HL-60/S4 (cell line): Measurements from ENCODE around the gene MVB12B.

Experiments
- in situ Hi-C: fragments of 300-500 bp; cut with MboI; formaldehyde crosslinking; loops from 2 replicates; pipeline ENCODE4 v1.14.3; 2022; ENCODE audit warnings: low sequenced_read_pairs

Gene MVB12B

DNA sequence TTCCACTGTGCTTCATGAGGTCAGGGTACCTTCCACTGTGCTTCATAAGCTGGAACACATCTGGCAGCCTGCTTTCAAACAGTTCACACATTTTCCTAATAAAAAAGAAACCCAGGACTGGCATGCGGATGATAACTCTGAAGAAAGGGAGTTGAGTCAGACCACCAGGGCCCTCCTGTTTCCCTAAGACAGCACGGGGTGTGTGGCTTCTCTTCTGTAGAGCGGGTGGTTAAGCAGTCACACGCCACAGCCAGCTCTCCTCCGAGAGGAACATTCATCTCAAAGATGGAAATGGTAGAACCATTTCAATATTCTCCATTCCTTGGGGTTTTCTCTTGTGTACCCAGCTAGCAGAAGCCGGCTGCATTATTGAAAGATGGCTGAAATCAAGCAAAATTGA lies 159.0 kb downstream of the MVB12B start:
- in situ Hi-C loops = loop anchor here (25.0 kb wide), 3 partner anchors 173 to 1073 kb away; no protein-coding TSS in a partner anchor

DNA sequence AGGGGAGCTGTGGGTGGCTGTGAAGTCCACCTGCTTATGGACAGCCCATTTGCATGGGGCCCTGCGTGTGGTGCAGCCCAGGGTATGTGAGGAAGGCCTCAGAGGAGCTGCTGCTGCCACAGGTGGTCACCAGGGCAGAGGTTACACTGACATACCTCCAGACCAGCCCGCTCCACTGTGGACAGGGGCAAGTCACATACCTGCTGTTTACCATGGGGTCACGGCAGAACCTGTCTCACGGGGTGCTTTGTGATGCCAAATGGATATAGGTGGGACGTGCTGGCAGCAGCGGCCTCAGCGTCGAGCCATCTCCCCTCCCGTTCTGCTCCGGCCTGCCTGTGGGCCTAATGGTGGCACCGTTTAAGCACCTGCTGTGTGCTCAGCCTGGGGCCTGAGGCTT lies 159.6 kb downstream of the MVB12B start:
- in situ Hi-C loops = loop anchor here (25.0 kb wide), 3 partner anchors 174 to 1074 kb away; no protein-coding TSS in a partner anchor

DNA sequence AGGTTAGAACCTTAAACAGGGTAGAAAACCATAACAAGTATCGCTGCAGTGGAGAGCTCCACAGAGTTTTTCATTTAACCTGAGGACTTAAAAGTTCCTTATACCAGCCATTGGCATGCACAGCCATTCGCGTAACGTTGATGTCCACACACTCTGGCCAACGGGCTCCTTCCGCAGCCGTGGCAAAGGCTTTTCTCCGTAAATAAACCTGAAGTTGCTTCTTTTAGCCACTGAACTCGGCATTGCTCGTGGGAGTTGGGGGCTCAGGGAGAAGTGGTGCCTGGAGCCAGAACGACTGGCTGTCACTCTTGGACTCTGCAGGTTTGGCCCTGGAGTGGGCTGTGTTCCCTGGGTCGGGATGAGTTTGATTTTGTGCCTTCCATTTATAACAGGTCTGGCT lies 161.2 kb downstream of the MVB12B start:
- in situ Hi-C loops = loop anchor here (25.0 kb wide), 3 partner anchors 176 to 1076 kb away; no protein-coding TSS in a partner anchor

DNA sequence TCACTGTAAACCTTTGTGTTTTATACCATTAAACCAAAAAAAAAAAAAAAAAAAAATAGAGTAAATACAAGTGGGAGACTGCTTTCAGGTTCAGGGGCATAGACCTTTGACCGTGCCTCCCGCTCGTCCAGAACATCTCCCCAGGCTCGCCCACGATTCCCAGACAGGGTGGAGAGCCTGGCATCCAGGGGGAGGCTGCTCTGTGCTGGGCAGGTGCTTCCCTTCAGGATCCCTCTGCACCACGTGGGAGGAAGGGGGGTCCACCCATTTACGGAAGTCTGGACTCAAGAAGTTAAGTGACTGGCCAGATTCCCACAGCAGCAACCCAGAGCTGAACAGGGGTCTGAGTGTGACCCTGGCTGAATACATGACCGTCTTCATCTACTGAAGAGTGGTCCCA lies 161.7 kb downstream of the MVB12B start:
- in situ Hi-C loops = loop anchor here (25.0 kb wide), 3 partner anchors 176 to 1076 kb away; no protein-coding TSS in a partner anchor

DNA sequence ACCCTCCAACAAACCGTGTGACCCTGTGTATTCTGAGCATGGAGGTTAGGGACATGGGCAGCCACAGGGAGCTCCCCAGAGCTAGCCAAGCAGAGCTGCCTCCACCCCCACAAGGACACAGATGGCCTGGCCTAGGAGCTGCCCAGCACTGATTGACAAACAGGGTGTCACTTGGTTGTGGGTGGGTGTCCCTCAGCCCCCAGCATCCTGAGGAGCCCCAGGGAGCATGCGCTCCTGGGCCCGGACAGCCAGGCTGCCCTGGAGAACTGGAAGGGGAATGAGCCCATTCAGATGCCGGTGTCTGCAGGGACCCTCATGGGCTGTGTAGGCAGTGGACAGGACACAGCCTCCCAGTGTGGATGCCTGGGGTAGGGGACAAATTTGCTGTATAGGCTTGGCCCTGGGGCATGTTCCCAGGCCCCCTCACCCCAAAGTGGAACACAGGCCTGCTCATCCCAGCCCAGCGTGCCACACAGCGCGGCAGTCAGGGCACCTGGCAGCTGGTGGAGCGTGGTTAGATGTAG lies 162.3 kb downstream of the MVB12B start:
- in situ Hi-C loops = loop anchor here (25.0 kb wide), 3 partner anchors 177 to 1077 kb away; no protein-coding TSS in a partner anchor

DNA sequence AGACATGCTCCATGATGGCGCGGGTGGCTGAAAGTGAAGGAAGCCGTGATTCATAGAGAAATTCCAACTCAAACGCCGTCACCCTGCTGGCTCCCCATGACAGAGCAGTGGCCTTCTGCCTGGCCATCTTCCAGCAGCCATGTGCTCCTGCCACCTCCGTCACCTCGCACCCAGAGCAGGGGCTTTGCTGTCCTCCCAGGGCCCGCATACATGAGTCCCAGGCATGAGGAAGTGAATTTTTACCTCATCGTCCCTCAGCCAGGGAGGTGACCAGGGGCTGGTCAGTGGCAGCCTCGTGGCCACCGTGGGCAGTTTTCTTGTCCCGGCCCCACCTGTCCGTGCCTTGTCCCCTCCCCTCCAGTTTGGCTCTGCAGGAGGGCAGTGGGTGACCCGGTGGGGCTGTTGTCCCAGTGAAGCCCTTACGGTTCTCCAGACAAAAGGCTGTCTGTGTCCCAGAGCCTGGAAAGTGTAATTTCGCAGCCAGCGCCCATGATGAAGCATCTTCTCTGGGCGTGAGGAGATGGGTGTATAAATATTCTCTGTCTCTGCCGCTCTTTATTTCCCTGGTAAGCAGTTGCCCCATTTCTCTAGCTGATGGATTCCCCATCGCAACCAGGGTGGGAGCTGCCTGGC lies 163.1 kb downstream of the MVB12B start:
- in situ Hi-C loops = loop anchor here (25.0 kb wide), 3 partner anchors 177 to 1077 kb away; no protein-coding TSS in a partner anchor

DNA sequence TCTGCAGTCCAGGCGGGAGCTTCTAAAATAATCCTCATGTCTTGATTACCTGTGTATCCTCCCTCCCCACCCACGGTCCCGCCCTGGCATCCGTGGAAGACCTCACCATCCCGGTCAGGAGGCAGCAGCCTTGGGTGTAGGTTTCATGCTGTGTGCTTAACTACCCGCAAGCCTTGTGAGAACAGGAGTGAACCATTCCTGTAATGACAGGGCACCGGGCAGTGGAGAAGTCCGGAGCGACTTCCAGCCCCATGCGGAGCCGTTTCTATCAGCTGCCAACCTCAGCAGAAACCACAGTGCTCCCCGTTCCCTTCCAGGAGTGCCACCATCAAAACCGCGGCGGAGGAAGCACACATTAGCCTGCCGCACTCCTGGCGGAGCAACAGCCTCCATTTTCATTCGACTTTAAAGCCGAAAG lies 163.6 kb downstream of the MVB12B start:
- in situ Hi-C loops = loop anchor here (25.0 kb wide), 3 partner anchors 178 to 1078 kb away; no protein-coding TSS in a partner anchor

DNA sequence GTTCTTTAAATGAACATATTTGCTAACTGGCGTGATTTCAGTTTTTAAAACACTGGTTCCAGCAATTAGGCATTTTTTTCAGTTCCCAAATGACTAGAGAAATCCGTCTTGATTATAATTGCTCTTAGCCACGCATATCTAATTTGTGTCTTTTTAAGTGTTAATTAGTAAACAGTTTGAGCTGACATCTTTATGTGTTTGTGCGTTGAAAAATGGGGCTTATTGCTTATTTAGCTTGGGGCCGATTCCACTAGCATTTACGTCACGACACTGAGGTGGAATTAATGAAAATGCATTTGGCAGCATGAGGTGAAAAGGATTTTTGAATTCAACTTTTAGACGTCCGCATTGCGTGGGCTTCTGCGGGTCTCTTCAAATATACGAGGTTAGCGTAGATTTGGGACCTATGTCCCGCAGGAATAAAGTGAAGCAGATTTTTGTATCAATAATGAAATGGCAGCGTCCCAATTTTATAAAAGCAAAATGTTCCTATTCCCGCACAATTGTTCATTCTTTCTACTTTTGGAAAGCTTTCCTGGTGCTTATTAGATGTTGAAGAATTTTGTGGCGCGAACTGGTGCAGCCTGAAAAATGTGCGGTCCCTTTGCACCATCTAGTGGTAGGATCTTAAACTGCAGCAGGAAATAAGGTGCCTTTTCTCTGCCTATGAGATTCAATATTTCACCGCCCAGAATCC lies 164.4 kb downstream of the MVB12B start:
- in situ Hi-C loops = loop anchor here (25.0 kb wide), 3 partner anchors 179 to 1079 kb away; no protein-coding TSS in a partner anchor

DNA sequence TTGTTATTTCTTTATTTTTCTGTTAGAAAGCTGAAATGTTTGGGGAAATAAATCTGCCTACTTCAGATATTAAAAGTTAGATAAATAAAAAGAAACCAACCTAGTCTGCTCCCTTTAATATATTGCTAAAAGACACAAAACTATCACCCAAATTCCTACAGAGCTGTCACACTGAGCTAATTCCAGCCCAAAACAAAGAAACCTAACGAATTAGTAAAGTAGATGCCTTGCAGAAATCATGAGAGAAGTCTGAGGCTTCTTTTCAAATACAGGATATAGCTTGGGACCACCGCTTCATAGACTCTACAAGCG lies 164.9 kb downstream of the MVB12B start:
- in situ Hi-C loops = loop anchor here (25.0 kb wide), 3 partner anchors 179 to 1079 kb away; no protein-coding TSS in a partner anchor

DNA sequence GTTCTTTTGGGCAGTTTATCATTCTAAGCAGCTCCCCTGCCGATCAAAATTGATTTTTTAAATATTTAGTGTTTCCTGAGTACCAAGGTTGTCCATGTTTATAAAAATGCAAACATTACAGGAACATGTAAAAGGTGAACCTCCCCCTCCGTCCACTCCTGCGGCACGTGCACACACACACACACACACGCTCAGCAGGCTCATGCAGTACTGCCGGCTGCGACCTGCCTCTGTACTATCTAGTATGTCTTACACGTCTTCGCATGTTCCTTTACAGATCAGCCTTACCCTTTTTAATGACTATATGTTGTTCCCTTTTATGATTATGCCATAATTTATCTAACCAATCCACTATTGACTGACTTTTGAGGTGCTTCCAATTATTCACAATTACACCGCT lies 165.3 kb downstream of the MVB12B start:
- in situ Hi-C loops = loop anchor here (25.0 kb wide), 3 partner anchors 180 to 1080 kb away; no protein-coding TSS in a partner anchor

DNA sequence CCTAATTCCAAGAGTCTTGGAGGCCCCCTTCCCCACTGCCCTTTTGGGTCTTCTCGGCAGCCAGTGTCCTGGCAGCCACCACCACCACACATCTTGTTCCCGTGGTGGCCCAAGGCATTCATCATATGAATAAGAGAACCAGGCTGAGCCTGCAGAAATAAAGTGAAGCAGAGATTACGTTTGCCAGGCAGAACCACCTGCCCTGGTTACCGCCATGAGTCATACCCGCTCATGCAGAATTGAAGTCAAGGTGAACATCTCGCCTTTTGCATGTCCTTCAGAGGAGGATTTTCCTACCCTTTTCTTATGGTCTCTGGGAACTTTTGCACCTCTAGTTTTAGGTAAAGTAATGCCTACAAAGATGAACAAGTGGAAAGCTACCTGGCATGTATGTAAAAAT lies 167.6 kb downstream of the MVB12B start:
- in situ Hi-C loops = loop anchor here (25.0 kb wide), 3 partner anchors 182 to 1082 kb away; no protein-coding TSS in a partner anchor

DNA sequence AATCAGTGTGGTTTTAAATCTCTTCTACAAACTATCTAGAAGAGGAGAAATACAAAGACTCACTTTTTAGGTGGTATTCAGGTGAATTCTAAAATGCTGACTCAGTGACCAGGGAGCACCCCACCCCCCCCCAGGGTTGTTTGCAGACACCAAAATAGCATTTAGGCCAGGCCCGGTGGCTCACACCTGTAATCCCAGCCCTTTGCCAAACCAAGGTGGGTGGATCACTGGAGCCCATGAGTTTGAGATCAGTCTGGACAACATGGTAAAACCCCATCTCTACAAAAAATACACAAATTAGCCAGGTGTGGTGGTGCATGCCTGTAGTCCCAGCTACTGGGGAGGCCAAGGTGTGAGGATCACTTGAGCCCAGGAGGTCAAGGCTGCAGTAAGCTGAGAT lies 168.1 kb downstream of the MVB12B start:
- in situ Hi-C loops = loop anchor here (25.0 kb wide), 3 partner anchors 182 to 1082 kb away; no protein-coding TSS in a partner anchor

DNA sequence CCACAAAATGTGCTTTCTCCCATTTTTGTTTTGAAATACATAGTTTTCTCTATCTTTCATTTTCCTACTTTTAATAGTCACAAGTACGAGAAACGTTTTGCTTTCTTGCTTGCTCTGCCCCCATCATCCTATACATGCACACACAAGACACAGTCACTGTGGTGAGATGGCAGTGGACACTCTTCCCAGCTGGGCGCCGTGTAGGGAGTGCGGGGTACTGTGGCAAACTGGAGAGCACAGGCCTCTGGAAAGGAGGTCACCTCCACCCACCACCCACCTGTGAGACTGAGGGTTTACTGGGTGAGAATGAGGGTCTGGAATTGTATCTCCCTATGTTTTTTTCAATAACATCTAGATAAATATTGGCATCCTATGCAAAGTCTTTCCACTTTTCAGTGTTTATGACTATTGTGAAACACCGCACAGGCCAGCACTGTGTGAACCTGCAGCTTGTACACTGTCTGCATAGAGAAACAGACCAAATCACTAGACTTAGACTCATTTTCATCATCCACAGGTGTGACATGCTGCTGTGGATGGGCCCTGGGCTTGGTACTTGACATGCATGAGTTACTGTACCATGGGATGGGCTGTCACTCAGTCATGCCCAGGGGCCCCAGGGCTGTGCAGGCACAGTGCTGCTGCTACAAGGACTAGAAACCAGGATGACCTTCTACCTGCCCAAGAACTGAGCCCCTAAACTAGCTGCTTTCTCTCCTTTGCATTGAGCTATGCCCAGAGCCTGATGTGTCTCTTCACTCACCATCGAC lies 169.0 kb downstream of the MVB12B start:
- in situ Hi-C loops = loop anchor here (25.0 kb wide), 3 partner anchors 183 to 1083 kb away; no protein-coding TSS in a partner anchor

DNA sequence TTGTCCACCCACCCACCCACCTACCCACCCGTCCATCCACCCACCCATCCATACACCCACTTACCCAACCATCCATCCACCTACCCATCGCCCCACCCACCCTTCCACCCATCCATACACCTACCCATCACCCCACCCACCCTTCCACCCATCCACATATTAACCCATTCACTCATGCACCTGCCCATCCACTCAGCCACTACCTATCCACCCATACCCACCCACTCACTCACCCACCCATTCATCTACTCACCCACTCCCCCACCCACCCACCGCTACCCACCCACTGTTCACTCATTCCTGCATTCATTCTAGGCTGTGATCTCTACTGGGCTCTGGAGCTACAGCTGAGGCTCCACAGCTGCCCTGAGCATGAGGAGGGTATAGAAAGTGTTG lies 169.6 kb downstream of the MVB12B start:
- in situ Hi-C loops = loop anchor here (25.0 kb wide), 3 partner anchors 184 to 1084 kb away; no protein-coding TSS in a partner anchor

DNA sequence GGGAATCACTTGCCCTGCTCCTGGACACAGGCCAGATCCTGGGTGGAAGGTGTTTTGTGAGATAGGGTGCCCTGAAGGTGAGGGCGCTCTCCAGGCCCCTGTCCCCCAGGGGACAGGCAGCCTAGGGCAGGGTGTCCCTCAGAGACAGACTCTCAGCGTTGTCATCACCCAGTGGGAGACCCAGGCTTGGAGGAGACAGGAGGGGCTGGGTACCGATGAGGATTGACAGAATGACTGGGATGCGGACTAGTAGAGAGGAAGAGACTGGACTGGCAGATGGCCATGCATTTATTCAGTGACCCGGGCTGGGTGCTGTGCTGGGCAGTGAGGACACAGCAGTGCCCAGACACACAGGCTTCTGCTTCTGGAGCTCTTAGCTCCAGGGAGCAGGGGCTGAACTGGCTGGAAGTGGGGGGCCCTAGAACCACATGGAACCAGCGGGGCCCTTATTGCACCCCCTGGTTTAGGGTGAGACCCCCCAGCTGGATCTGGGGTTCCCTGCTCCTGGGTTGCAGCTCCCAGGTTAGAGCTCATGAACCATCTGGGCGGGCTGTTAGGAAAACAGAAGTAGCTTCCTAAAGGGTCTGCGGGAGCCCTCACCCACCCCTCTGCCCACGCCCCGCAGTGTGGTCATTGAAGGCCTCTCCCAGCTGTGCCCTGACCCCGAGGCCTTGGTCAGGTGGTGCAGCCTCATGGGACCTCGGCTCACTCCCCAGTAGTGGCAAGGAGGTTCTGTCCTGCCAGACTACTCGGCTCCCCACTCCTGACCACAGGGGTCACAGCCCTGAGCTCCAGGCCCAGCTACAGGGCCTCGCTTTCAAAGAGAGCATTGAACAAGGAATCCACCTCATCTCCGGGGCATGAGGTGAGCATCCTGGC lies 170.4 kb downstream of the MVB12B start:
- in situ Hi-C loops = loop anchor here (25.0 kb wide), 3 partner anchors 185 to 1085 kb away; no protein-coding TSS in a partner anchor

DNA sequence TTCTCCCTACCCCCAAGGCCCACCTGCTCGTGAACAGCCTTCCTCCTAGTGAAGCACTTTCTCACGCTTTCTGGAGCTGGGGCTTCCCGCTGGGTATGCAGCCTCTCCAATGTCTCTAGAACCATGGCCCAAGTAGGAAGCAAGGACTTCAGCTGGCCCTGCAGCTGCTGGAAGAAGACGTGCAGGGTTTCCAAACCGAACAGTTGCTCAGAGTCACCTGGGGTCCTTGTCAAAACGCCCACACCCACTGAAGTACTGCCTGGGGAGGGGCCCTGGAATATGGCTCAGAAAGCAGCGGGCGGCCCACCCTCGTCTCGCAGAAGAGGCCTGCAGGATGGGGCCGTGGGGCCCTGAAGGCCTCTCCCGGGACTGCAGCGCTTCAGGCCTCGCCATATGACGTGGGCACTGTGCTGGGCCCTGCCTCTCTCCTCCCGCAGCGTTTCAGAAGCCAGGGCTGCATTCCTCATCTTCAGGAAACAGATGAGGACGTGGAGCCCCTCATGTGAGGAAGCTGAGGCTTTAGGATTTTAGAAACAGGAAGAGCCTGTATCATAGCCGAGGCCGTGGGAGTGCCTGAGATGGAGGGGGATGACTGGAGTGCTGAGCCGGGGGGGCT lies 171.1 kb downstream of the MVB12B start:
- in situ Hi-C loops = loop anchor here (25.0 kb wide), 3 partner anchors 185 to 1085 kb away; no protein-coding TSS in a partner anchor

DNA sequence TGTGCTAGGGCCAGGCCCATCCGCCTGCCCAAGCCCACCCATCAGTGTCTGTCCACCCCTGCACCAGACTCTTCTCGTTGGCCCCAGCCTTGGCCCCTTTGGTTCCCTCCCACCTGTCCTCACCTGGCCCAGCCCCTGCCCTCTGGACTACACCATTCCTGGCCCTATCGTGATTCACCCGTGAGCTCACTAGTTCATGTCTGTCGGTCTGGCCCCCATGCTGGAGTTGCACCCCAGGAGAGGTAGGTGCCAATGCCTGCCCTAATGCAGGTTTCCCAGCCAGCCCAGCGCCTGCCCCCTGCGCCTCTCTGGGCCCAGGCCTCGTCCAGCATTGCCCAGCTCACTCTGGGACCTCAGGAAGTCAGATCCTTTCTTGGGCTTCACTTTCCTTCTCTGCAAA lies 171.7 kb downstream of the MVB12B start:
- in situ Hi-C loops = loop anchor here (25.0 kb wide), 3 partner anchors 186 to 1086 kb away; no protein-coding TSS in a partner anchor

DNA sequence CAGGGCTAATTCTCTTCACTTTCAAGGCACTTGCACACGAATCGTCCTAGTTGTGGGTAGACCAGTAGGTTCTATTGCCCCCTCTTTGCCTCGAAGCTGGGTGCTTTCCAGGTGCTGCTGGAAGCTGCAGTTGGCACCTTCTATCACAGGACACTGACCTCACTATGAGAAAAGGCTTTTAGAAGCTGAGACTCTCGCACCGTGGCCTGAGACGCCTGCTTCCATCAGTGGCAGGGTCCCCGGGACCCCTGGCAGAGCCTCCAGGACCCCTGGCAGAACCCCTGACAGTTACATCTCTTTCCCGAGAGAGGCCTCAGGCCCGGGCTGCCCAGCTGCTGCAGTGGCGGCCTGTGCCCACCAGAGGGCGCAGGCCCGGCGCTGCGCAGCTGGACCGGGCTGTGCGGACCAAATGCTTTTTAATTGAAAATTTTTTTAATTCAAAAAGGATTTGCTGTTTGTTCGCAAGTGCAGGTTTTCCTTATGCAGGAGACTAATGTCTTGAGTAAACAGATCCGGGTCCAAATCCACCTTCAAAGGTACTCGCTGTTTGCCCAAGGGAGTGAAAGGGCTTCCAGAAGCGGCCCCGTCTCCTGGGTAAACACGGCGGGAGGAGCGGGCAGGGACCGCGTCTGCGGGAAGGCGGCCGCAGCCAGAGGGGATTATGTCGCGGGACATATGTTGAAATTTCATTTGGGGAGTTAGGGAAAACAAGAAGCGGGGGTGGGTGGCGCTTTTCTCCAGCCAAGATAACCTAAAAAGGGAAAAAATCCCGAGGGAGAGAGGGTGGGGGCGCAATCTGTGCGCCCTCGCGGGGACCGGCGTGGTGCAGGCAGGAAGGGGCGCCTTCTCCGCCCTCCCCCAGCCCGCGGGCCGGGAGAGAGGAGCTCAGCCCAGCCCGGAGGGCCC lies 172.6 kb downstream of the MVB12B start:
- in situ Hi-C loops = loop anchor here (25.0 kb wide), 3 partner anchors 187 to 1087 kb away; no protein-coding TSS in a partner anchor
